ENCODE results near the gene DOCK2. TPM values are rescaled to one million over a fixed set of nuclear protein-coding genes. Genes with fewer than 3 reads are reported as not detected.
A peak's percentile ranks its signal among the peaks of the same experiment; 100 is the strongest.

Gene DOCK2
- total RNA-seq, 4 donors from 2014 or later, result 3.1 to 3.9 (median 3.3) TPM

DNA sequence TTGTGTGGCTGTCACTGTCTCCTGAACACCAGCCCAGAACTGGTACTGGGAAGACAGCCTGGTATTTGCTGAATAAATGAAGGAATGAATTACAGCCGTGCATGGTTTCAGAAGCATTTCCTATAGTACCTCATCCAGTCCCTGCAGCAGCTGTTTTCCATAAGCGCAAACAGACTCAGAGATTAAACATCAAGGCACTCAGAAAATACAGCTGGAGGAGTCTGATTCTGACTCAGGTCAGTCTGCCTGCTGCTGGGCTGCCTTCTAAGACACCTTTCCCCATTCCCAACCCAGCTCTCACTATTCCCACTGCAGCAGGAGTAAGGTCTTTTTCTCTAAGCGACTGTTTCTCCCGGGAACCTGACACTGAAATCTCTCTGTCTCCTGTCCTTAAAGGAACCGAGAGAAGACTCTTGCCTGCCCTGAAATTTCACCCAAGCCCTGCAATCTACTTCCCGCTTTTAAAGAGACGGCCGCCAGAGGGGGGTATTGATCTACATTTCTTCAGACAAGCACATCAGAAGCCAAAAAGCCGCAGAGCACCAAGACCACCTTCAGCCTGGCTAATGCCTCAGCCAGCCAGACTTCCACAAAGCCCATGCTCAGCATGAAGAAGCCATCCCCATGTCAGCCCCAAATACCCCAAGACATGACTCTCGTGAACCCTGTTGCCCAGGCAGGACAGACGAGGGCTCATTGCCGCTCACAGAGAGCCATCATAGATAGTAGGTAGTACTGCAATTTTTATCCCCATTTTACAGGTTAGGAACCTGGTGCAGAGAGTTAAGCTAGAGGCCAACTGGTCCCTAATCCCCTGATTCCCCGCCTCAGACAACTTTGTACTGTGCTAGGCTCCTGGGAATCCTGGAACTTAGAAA lies 463.2 kb downstream of the DOCK2 start:
- intact Hi-C loops (cut with DNase I; ENCODE audit: low total_unique reads), result no loop called here
- WGBS, 2 donors, result 35% methylated on average over 13 of the region's 13 CpGs
- no peak for TF ChIP-seq POLR2A (IDR thresholded peaks at IDR 0.05)
- TF ChIP-seq, protein P1, sequence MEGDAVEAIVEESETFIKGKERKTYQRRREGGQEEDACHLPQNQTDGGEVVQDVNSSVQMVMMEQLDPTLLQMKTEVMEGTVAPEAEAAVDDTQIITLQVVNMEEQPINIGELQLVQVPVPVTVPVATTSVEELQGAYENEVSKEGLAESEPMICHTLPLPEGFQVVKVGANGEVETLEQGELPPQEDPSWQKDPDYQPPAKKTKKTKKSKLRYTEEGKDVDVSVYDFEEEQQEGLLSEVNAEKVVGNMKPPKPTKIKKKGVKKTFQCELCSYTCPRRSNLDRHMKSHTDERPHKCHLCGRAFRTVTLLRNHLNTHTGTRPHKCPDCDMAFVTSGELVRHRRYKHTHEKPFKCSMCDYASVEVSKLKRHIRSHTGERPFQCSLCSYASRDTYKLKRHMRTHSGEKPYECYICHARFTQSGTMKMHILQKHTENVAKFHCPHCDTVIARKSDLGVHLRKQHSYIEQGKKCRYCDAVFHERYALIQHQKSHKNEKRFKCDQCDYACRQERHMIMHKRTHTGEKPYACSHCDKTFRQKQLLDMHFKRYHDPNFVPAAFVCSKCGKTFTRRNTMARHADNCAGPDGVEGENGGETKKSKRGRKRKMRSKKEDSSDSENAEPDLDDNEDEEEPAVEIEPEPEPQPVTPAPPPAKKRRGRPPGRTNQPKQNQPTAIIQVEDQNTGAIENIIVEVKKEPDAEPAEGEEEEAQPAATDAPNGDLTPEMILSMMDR (IDR thresholded peaks at IDR 0.05), result peak in 1 of 3 donors; percentile 68
- no peak overlapping the region for H3K4me3 ChIP-seq (ENCODE audit: low read depth, poor library complexity, severe bottlenecking)
- DNase-seq (ENCODE audit: low spot score in 2 of 2), result peak; percentile 78 to 94

DNA sequence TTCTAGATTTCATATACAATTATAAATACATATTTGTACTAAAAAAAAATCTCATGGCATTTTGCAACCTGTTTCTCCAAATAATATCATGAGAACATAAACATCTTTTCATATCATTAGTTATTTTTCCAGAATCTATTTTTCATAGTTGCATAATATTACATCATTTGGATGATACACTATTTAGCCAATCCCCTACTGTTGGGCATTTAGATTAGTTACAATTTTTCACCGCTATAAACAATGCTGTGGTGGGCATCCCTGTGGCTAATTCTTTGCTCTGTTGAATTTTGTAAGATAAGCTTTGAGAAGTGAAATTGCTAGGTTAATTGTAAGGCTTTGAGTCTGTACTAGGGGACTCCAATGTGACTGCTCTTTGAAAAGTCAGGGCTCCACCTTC lies 466.4 kb downstream of the DOCK2 start:
- H3K4me3 ChIP-seq (ENCODE audit: low read depth, poor library complexity, severe bottlenecking), result no peak overlapping the region
- 97 to 100% methylated on average over 1 of the region's 1 CpG for WGBS, 2 donors
- DNase-seq (ENCODE audit: low spot score in 2 of 2), result peak in 1 of 2 donors; percentile 8
- TF ChIP-seq POLR2A (IDR thresholded peaks at IDR 0.05), result no peak
- TF ChIP-seq, protein P1 (IDR thresholded peaks at IDR 0.05), result no peak
- intact Hi-C loops (cut with DNase I; ENCODE audit: low total_unique reads), result no loop called here

DNA sequence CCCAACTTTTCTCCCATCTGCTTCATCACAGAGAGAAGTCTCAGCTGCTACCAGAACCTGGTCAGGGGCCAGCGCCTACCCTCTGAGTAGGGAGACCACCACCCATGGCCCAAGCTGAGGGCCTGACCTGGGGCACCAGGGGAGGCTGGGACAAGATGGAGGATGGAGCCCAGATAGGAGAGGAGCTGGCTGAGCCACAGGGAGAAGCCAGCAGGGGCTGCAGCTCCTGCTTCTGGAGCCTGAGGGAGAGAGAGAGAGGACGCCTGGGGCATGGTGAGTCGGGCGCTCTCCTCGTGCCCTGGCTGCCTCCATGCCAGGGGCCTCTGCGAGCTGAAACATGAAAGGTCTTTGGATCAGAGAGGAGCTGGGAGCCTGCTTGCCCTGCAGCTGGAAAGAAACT lies 467.2 kb downstream of the DOCK2 start:
- TF ChIP-seq POLR2A (IDR thresholded peaks at IDR 0.05), result no peak
- TF ChIP-seq, protein P1 (IDR thresholded peaks at IDR 0.05), result no peak
- DNase-seq (ENCODE audit: low spot score in 2 of 2), result peak in 1 of 2 donors; percentile 63
- H3K4me3 ChIP-seq (ENCODE audit: low read depth, poor library complexity, severe bottlenecking), result no peak overlapping the region
- 59 to 65% methylated on average over 6 of the region's 6 CpGs for WGBS, 2 donors
- intact Hi-C loops (cut with DNase I; ENCODE audit: low total_unique reads), result no loop called here

DNA sequence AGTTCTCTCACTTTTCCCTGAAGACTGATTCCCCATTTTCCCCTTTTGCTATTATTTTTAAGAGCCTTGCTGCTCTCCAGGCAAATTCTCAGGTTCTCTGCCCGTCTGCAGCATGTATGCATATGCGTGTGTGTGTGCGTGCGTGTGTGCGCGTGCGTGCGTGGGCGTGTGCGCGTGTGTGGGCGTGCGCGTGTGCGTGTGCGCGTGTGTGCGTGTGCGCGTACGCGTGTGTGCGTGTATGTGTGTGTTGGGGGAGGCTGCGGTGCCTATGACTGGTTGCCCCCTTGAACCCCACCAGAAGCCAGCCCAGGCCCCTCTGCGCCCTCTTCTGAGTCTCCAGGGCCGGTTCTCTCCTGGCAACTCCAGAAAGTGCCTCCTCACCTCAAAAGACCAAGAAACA lies 467.6 kb downstream of the DOCK2 start:
- peak in 1 of 2 donors; percentile 46 for DNase-seq (ENCODE audit: low spot score in 2 of 2)
- intact Hi-C loops (cut with DNase I; ENCODE audit: low total_unique reads), result no loop called here
- WGBS, 2 donors, result 86 to 87% methylated on average over 26 of the region's 26 CpGs
- no peak overlapping the region for H3K4me3 ChIP-seq (ENCODE audit: low read depth, poor library complexity, severe bottlenecking)
- TF ChIP-seq, protein P1 (IDR thresholded peaks at IDR 0.05), result no peak
- TF ChIP-seq POLR2A (IDR thresholded peaks at IDR 0.05), result no peak

DNA sequence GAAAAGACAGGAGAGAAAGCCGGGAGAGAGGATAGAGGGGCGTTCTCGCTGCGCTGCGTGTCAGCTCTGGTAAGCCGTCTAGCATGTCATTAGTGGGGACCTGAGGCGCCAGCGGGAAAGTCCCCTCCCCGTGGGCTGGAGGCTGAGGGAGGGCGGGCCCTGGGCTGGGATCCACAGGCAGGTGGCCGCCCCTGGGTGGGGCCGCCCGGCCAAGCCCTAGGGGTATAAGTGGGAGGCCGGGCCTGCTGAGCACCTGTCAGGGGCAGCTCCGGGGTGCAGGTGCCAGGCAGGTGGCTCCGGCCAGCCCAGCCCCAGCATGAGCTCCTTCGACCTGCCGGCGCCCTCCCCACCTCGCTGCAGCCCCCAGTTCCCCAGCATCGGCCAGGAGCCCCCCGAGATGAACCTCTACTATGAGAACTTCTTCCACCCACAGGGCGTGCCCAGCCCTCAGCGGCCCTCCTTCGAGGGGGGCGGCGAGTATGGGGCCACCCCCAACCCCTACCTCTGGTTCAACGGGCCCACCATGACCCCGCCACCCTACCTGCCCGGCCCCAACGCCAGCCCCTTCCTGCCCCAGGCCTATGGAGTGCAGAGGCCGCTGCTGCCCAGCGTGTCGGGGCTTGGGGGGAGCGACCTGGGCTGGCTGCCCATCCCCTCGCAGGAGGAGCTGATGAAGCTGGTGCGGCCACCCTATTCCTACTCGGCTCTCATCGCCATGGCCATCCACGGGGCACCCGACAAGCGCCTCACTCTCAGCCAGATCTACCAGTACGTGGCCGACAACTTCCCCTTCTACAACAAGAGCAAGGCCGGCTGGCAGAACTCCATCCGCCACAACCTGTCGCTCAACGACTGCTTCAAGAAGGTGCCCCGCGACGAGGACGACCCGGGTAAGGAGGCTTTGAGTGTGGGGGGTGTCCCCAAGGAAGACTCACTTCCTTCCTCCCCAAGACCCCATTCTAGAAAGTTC lies 468.9 kb downstream of the DOCK2 start, which contains the start of gene FOXI1:
TSS of gene FOXI1 (plus strand) at position 256 of the 970 bp plus-strand sequence. CDS start at position 317, 61 bp downstream.
- intact Hi-C loops (cut with DNase I; ENCODE audit: low total_unique reads), result no loop called here
- peak in 1 of 2 donors; percentile 83 for DNase-seq (ENCODE audit: low spot score in 2 of 2)
- WGBS, 2 donors, result 73 to 75% methylated on average over 52 to 53 of the region's 53 CpGs

More for the DNA sequence above, 468.9 kb downstream of the DOCK2 start, which contains the start of gene FOXI1:
- no peak within 1 kb of the TSS for H3K4me3 ChIP-seq (ENCODE audit: low read depth, poor library complexity, severe bottlenecking)
- TF ChIP-seq POLR2A (IDR thresholded peaks at IDR 0.05), result no peak
- TF ChIP-seq, protein P1 (IDR thresholded peaks at IDR 0.05), result no peak

All from lower leg skin (tissue), 4 donors.